ENCODE results near the gene ZDHHC5. TPM values are rescaled to one million over a fixed set of nuclear protein-coding genes. Genes with fewer than 3 reads are reported as not detected.

The ZDHHC5 gene
- total and polyA plus RNA-seq, 2 of the 13 experiments (the other 11 are each of a cell fraction or from before 2014, with no cell fraction given) = 26.6 to 34.0 TPM

DNA sequence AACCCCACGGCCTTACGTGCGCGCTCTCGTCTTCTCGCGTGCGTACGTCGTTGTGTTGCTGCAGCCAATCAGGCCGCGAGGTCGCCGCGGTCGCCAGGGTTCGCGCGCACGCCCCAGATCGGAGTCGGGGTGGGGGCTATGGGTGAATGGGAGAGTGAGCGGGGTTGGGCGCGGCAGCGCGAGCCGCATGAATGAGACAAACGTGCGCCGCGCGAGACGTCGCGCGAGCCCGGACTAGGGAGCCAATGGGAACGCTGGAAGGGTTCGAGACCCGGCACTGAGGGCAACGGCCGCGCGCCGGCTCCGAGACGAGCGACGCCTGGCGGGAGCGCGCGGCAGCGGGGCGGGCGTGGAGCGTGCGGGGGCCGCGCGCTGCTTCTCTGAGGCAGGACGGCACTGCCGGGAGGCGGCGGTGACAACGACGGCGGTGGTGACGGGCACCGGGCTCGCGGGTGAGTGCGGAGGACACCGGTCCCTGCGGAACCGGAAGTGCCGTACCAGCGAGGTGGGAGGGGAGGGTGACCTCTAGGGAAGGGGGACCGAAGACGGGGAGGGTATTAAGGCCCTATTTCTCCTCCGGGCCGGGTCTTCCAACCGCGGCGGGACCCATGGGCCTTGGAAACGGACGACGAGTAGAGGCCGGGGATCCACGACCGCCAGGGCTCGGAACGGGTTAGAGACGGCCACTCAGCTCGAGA, at the start of gene ZDHHC5 (continued):
- TF ChIP-seq, protein P1, sequence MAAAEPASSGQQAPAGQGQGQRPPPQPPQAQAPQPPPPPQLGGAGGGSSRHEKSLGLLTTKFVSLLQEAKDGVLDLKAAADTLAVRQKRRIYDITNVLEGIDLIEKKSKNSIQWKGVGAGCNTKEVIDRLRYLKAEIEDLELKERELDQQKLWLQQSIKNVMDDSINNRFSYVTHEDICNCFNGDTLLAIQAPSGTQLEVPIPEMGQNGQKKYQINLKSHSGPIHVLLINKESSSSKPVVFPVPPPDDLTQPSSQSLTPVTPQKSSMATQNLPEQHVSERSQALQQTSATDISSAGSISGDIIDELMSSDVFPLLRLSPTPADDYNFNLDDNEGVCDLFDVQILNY (CRISPR knock-in tag; conservative IDR thresholded peaks at IDR 0.05) = peak; percentile 15; the same call in 1 of the 2 replicates
- TF ChIP-seq, protein P2, sequence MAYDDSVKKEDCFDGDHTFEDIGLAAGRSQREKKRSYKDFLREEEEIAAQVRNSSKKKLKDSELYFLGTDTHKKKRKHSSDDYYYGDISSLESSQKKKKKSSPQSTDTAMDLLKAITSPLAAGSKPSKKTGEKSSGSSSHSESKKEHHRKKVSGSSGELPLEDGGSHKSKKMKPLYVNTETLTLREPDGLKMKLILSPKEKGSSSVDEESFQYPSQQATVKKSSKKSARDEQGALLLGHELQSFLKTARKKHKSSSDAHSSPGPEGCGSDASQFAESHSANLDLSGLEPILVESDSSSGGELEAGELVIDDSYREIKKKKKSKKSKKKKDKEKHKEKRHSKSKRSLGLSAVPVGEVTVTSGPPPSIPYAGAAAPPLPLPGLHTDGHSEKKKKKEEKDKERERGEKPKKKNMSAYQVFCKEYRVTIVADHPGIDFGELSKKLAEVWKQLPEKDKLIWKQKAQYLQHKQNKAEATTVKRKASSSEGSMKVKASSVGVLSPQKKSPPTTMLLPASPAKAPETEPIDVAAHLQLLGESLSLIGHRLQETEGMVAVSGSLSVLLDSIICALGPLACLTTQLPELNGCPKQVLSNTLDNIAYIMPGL (CRISPR knock-in tag; IDR thresholded peaks at IDR 0.05; ENCODE audit: borderline replicate concordance in 1 of 2, low read depth in 1 of 2) = peak; percentile 42 to 59; a peak in 2 of 4 replicates
- TF ChIP-seq ZNF839 (CRISPR knock-in tag; IDR thresholded peaks at IDR 0.05; ENCODE audit: borderline replicate concordance) (no peak), GATAD1 (CRISPR knock-in tag; IDR thresholded peaks at IDR 0.05) (peak; percentile 84), ZFX (CRISPR knock-in tag; IDR thresholded peaks at IDR 0.05; ENCODE audit: low read depth) (peak; percentile 80), GLI4 (CRISPR knock-in tag; IDR thresholded peaks at IDR 0.05; ENCODE audit: borderline replicate concordance) (no peak), ZC3H13 (CRISPR knock-in tag; IDR thresholded peaks at IDR 0.05) (peak; percentile 58), ZNF160 (CRISPR knock-in tag; IDR thresholded peaks at IDR 0.05) (0 out of 2 replicates have a peak, but pooled peaks have one; percentile 28), ZNF430 (CRISPR knock-in tag; IDR thresholded peaks at IDR 0.05) (0 out of 2 replicates have a peak, but pooled peaks have one; percentile 21), NFRKB (IDR thresholded peaks at IDR 0.05) (no peak), ZNF7 (CRISPR knock-in tag; IDR thresholded peaks at IDR 0.05) (no peak), ZNF557 (CRISPR knock-in tag; IDR thresholded peaks at IDR 0.05) (0 out of 2 replicates have a peak, but pooled peaks have one; percentile 70), ZNF564 (CRISPR knock-in tag; IDR thresholded peaks at IDR 0.05) (no peak; the same call in none of the 2 replicates)
- TF ChIP-seq, protein P3, sequence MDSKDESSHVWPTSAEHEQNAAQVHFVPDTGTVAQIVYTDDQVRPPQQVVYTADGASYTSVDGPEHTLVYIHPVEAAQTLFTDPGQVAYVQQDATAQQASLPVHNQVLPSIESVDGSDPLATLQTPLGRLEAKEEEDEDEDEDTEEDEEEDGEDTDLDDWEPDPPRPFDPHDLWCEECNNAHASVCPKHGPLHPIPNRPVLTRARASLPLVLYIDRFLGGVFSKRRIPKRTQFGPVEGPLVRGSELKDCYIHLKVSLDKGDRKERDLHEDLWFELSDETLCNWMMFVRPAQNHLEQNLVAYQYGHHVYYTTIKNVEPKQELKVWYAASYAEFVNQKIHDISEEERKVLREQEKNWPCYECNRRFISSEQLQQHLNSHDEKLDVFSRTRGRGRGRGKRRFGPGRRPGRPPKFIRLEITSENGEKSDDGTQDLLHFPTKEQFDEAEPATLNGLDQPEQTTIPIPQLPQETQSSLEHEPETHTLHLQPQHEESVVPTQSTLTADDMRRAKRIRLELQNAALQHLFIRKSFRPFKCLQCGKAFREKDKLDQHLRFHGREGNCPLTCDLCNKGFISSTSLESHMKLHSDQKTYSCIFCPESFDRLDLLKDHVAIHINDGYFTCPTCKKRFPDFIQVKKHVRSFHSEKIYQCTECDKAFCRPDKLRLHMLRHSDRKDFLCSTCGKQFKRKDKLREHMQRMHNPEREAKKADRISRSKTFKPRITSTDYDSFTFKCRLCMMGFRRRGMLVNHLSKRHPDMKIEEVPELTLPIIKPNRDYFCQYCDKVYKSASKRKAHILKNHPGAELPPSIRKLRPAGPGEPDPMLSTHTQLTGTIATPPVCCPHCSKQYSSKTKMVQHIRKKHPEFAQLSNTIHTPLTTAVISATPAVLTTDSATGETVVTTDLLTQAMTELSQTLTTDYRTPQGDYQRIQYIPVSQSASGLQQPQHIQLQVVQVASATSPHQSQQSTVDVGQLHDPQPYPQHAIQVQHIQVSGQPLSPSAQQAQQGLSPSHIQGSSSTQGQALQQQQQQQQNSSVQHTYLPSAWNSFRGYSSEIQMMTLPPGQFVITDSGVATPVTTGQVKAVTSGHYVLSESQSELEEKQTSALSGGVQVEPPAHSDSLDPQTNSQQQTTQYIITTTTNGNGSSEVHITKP (CRISPR knock-in tag; IDR thresholded peaks at IDR 0.05; ENCODE audit: low read depth) = peak; percentile 98
- TF ChIP-seq, protein P4, sequence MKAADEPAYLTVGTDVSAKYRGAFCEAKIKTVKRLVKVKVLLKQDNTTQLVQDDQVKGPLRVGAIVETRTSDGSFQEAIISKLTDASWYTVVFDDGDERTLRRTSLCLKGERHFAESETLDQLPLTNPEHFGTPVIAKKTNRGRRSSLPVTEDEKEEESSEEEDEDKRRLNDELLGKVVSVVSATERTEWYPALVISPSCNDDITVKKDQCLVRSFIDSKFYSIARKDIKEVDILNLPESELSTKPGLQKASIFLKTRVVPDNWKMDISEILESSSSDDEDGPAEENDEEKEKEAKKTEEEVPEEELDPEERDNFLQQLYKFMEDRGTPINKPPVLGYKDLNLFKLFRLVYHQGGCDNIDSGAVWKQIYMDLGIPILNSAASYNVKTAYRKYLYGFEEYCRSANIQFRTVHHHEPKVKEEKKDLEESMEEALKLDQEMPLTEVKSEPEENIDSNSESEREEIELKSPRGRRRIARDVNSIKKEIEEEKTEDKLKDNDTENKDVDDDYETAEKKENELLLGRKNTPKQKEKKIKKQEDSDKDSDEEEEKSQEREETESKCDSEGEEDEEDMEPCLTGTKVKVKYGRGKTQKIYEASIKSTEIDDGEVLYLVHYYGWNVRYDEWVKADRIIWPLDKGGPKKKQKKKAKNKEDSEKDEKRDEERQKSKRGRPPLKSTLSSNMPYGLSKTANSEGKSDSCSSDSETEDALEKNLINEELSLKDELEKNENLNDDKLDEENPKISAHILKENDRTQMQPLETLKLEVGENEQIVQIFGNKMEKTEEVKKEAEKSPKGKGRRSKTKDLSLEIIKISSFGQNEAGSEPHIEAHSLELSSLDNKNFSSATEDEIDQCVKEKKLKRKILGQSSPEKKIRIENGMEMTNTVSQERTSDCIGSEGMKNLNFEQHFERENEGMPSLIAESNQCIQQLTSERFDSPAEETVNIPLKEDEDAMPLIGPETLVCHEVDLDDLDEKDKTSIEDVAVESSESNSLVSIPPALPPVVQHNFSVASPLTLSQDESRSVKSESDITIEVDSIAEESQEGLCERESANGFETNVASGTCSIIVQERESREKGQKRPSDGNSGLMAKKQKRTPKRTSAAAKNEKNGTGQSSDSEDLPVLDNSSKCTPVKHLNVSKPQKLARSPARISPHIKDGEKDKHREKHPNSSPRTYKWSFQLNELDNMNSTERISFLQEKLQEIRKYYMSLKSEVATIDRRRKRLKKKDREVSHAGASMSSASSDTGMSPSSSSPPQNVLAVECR (CRISPR knock-in tag; IDR thresholded peaks at IDR 0.05; ENCODE audit: borderline replicate concordance) = peak; percentile 84
- TF ChIP-seq, protein P5, sequence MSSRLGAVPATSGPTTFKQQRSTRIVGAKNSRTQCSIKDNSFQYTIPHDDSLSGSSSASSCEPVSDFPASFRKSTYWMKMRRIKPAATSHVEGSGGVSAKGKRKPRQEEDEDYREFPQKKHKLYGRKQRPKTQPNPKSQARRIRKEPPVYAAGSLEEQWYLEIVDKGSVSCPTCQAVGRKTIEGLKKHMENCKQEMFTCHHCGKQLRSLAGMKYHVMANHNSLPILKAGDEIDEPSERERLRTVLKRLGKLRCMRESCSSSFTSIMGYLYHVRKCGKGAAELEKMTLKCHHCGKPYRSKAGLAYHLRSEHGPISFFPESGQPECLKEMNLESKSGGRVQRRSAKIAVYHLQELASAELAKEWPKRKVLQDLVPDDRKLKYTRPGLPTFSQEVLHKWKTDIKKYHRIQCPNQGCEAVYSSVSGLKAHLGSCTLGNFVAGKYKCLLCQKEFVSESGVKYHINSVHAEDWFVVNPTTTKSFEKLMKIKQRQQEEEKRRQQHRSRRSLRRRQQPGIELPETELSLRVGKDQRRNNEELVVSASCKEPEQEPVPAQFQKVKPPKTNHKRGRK (CRISPR knock-in tag; IDR thresholded peaks at IDR 0.05) = no peak
